ENCODE results near the gene TMEM131. TPM values are rescaled to one million over a fixed set of nuclear protein-coding genes. Genes with fewer than 3 reads are reported as not detected.
"Not testable (repeated sequence)": the region's sequence is repeated elsewhere in the genome, so short reads cannot be mapped to it uniquely, and the experiment has no call there.

The TMEM131 gene
- total and polyA plus RNA-seq, 12 donors: 8.2 to 34.3 (median 30.0) TPM

DNA sequence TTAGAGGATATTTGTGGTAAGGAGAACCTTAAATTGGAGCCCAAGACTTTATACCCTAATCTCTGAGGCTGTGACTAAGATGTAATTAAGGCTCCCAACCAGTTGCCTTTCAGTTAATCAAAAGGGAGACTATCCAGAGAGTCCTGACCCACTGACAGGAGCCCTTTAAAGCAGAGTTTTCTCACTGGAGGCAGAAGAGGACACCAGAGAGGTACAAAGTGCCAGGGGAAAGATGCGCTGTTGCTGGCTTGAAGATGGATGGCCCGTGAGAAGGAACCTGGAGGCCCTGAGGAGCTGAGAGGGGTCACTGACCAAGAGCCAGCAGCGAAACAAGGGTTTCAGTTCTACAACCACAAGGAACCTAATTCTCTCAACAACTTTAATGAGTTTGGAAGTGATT is 137.3 kb downstream of the TMEM131 start:
- ATAC-seq (no peak), DNase-seq (no peak)
- Histone ChIP-seq H3K4me1 (peaks cover 0 to 7% (median 5%) of the 10 kb centered on the region in 9 donors), H3K9me3 (peaks cover 0 to 15% (median 0%) of the 10 kb centered on the region in 11 donors), H3K27me3 (no peaks in the 10 kb centered on the region), H3K4me3 (no peak overlapping the region), H3K36me3 (peaks cover 0 to 34% (median 0%) of the 10 kb centered on the region in 9 donors), H3K27ac (no peak overlapping the region)
- intact Hi-C loops (cut with DNase I): no loop called here
- 91 to 96% methylated on average over 3 of the region's 3 CpGs for WGBS, 2 donors
- no peak for TF ChIP-seq CTCF (IDR thresholded peaks at IDR 0.05)

- DNase-seq (no peak), ATAC-seq (no peak)
- WGBS, 2 donors: 53 to 68% methylated on average over 2 of the region's 2 CpGs
- H3K4me3 ChIP-seq: no peak overlapping the region
- H3K36me3 ChIP-seq: peaks cover 0 to 34% (median 0%) of the 10 kb centered on the region in 9 donors
- no peaks in the 10 kb centered on the region for H3K27me3 ChIP-seq
- H3K9me3 ChIP-seq: peaks cover 0 to 7% (median 0%) of the 10 kb centered on the region in 11 donors
- H3K27ac ChIP-seq: no peak overlapping the region
- no peak for TF ChIP-seq CTCF (IDR thresholded peaks at IDR 0.05)
- peaks cover 0 to 7% (median 5%) of the 10 kb centered on the region in 9 donors for H3K4me1 ChIP-seq
- intact Hi-C loops (cut with DNase I): no loop called here
These were observed 138.2 kb downstream of the TMEM131 start for GRCh38 chr2:97857553-97857952.

DNA sequence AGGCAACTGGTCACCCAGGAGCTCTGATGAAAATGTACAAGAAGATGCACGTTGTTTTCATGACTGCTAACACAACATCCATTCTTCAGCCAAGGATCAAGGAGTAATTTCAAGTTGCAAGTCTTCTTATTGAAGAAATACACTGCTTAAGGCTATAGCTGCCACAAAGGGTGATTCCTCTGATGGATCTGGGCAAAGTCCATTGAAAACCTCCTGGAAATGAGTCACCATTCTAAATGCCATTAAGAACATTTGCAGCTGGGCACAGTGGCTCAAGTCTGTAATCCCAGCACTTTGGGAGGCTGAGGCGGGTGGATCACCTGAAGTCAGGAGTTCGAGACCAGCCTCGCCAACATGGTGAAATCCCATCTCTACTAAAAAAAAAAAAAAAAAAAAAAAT is 142.7 kb downstream of the TMEM131 start:
- H3K9me3 ChIP-seq; ATAC-seq; intact Hi-C loops (cut with DNase I); H3K4me3 ChIP-seq; H3K27me3 ChIP-seq; H3K27ac ChIP-seq; DNase-seq: not testable (repeated sequence)
- 97% methylated on average over 4 of the region's 4 CpGs for WGBS, 2 donors
- peaks cover 0 to 22% (median 9%) of the 10 kb centered on the region in 9 donors for H3K4me1 ChIP-seq
- H3K36me3 ChIP-seq: peaks cover 0 to 16% (median 0%) of the 10 kb centered on the region in 9 donors

GRCh38 chr2:97851172-97851571 is 144.6 kb downstream of the TMEM131 start:
- no peak for TF ChIP-seq CTCF (IDR thresholded peaks at IDR 0.05)
- intact Hi-C loops (cut with DNase I): no loop called here
- DNase-seq (no peak), ATAC-seq (no peak)
- no peak overlapping the region for H3K4me3 ChIP-seq
- 95% methylated on average over 5 of the region's 5 CpGs for WGBS, 2 donors
- no peak overlapping the region for H3K27ac ChIP-seq
- H3K36me3 ChIP-seq: peaks cover 0 to 4% (median 0%) of the 10 kb centered on the region in 9 donors
- H3K27me3 ChIP-seq: no peaks in the 10 kb centered on the region
- H3K9me3 ChIP-seq: no peaks in the 10 kb centered on the region
- H3K4me1 ChIP-seq: peaks cover 0 to 20% (median 6%) of the 10 kb centered on the region in 9 donors

GRCh38 chr2:97849881-97850528 is 145.7 kb downstream of the TMEM131 start:
- Histone ChIP-seq H3K4me3 (no peak overlapping the region), H3K36me3 (peaks cover 0 to 4% (median 0%) of the 10 kb centered on the region in 9 donors), H3K27ac (no peak overlapping the region), H3K27me3 (no peaks in the 10 kb centered on the region), H3K9me3 (no peaks in the 10 kb centered on the region), H3K4me1 (peaks cover 0 to 20% (median 6%) of the 10 kb centered on the region in 9 donors)
- intact Hi-C loops (cut with DNase I): no loop called here
- ATAC-seq (no peak), DNase-seq (no peak)
- TF ChIP-seq CTCF (IDR thresholded peaks at IDR 0.05): no peak
- 82 to 91% methylated on average over 3 of the region's 3 CpGs for WGBS, 2 donors

All from heart right ventricle (tissue), 16 donors.